Dermis blood vessel endothelial cell (primary cell): ENCODE results near the gene ARHGAP12. TPM values are rescaled to one million over a fixed set of nuclear protein-coding genes. Genes with fewer than 3 reads are reported as not detected.

Experiments used
- DNase-seq: peaks from one replicate; pipeline ENCODE4 v3.0.0; 2010
- total RNA-seq: library from RNA; depleted of rRNA; stranded (reverse); fragments of >200 nt; gene quantifications from 2 replicates; pipeline ENCODE4 v1.2.3, GENCODE V29; 2014

ARHGAP12 gene
- total RNA-seq, 1 donor from 2014 or later = 35.6 TPM

GRCh38 chr10:31768467-31768866 is 160.2 kb downstream of the ARHGAP12 start:
- DNase-seq = no peak

DNA sequence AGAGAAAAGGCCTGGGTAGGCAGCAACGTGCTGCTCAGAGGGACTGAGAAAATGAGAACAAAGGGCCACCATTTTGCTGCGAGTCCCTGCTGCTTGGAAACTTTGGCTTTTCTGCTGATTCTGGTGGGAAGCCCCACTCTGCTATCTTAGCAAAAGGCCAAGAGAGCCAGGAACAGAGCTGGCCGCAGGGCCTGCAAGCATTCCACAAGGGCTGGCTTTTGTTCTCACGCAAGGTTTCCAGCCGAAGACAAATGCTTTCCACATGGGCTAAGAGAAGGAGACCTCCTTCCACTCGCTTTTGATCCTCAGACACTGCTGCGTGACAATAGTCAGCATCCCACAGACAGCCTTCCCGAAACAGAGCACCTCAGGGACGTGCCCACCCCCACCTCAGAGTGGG is 163.1 kb downstream of the ARHGAP12 start:
- no peak for DNase-seq

DNA sequence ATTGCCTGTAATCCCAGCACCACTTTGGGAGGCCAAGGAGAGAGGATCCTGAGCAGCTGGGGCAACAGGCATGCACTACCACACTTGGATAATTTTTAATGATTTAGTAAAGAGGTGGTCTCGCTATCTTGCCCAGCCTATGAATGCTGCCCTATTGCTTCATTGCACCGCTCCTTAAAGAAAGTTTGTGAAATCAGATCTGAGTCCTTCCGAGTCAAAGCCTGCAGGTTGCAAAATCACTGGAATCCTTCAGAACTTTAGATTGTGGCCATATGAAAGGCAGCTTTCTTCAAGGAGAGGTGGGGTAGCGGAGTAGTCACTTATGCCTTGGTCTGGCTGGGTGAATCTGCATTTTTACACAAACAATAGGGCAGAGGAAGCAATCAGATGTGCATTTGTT is 166.3 kb downstream of the ARHGAP12 start:
- no peak for DNase-seq

- no peak for DNase-seq
Measured at GRCh38 chr10:31761156-31761555, 167.5 kb downstream of the ARHGAP12 start.

GRCh38 chr10:31760674-31761081 is 168.0 kb downstream of the ARHGAP12 start:
- DNase-seq = no peak

- peak; percentile 98 for DNase-seq
Measured at GRCh38 chr10:31759799-31760626, 168.6 kb downstream of the ARHGAP12 start.

DNA sequence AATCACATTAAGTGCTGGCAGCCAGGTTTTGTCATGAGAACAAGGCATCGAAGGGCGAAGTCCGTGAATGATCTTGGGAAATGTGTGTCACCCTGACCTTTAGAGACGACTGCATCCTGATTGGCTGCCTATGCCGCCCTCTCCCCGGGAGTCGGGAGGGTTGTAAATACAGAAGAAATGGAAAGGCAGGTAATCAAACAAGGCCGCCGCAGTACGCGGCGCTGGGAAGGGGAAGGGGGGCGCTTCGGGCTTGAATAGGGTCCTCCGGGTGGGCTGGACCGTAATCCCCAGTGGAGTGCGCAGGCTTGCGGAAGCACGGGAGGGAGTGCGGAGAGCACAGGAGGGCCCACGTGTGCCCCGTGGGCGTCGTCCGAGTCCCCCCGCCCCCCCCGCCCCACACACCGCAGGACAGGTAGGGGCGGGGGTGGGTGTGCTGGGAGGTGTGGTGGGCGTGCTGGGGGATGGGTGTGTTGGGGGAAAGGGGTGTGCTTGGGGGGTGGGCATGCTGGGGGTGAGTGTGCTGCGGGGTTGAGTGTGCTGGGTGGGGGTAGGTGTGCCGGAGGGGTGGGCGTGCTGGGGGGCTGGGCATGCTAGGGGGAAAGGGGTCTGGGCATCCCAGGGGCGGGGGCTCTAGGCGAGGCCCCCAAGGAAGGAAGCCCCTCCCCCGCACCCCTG is 169.4 kb downstream of the ARHGAP12 start:
- peak; percentile 84 for DNase-seq

GRCh38 chr10:31758495-31758894 is 170.1 kb downstream of the ARHGAP12 start:
- no peak for DNase-seq

- no peak for DNase-seq
Measured at GRCh38 chr10:31757831-31758230, 170.8 kb downstream of the ARHGAP12 start.

- no peak for DNase-seq
Measured at GRCh38 chr10:31757386-31757791, 171.2 kb downstream of the ARHGAP12 start.

- DNase-seq = no peak
Measured at GRCh38 chr10:31756729-31757110, 171.9 kb downstream of the ARHGAP12 start.

DNA sequence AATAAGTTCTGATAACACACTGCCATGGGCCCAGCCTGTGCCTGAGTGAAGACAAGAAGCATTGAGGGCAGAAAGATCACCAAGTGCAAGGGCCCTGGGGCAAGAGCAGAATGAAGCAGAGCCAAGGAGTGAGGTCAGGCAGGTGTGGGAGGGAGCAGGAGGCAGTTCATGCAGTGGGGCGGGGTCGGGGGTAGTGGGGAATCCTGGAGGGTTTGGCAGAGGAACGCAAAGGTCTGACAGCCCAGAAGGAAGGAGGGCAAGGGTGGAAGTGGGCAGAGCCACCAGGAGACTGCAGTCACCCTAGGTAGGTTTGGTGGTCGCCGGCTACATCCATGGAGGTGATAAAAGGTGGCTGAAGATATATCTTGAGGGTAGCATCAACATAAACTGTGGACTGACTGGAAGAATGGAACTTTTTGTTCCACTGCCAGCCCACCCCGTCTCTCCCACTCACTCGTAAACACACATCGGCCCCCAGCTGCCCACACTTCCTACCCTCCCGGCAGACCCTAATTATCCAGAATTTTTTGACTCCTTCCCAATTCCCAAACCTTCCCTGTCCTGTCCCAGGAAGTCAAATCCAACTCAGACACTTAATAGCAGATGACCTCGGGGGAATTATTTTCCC is 172.4 kb downstream of the ARHGAP12 start:
- no peak for DNase-seq

Other genes with a start within 250 kb of the ARHGAP12 start
- gene KIF5B, start 127.6 kb upstream of the ARHGAP12 start, total RNA-seq = 155 and 227 TPM in 2 replicates